Fibroblast of the aortic adventitia (primary cell): ENCODE measurements around the gene DNMT3L. TPM values are rescaled to one million over a fixed set of nuclear protein-coding genes. Genes with fewer than 3 reads are reported as not detected.
"Not testable (repeated sequence)": the region's sequence is repeated elsewhere in the genome, so short reads cannot be mapped to it uniquely, and the experiment has no call there.

Source experiments
- DNase-seq: peaks from one replicate; pipeline ENCODE4 v3.0.0-alpha.2; 2010; ENCODE audit warnings: low read depth
- H3K4me3 ChIP-seq: 2 replicates; pipeline ENCODE4 v1.5.1; 2011; ENCODE audit warnings: low read depth, mild to moderate bottlenecking, control low read depth, low read length, moderate library complexity
- CTCF ChIP-seq: IDR thresholded peaks from 2 replicates; pipeline ENCODE4 v1.5.1; 2011; ENCODE audit warnings: mild to moderate bottlenecking, low read length, control low read depth, inconsistent platforms; ENCODE audit not compliant: insufficient read depth
- total RNA-seq: library from RNA; depleted of rRNA; stranded (reverse); fragments of >200 nt; gene quantifications from 2 replicates; pipeline ENCODE4 v1.2.3, GENCODE V29; 2012; ENCODE audit warnings: low replicate concordance

The DNMT3L gene
- total RNA-seq, 1 donor, result not detected

GRCh38 chr21:44258056-44258725, 3.5 kb downstream of the DNMT3L start:
- no peak overlapping the region for H3K4me3 ChIP-seq
- no peak for TF ChIP-seq CTCF
- DNase-seq, result no peak

GRCh38 chr21:44255511-44255981, 6.2 kb downstream of the DNMT3L start:
- DNase-seq, result peak; percentile 11
- H3K4me3 ChIP-seq, result no peak overlapping the region
- TF ChIP-seq CTCF, result no peak

- H3K4me3 ChIP-seq, result no peak overlapping the region
- TF ChIP-seq CTCF, result no peak
- no peak for DNase-seq
Observed at GRCh38 chr21:44253832-44254710, 7.6 kb downstream of the DNMT3L start.

GRCh38 chr21:44249204-44250037, 12.3 kb downstream of the DNMT3L start:
- DNase-seq, H3K4me3 ChIP-seq: not testable (repeated sequence)

- not testable (repeated sequence) for DNase-seq, H3K4me3 ChIP-seq
Observed at GRCh38 chr21:44247904-44248303, 13.8 kb downstream of the DNMT3L start.

- H3K4me3 ChIP-seq, DNase-seq: not testable (repeated sequence)
Observed at GRCh38 chr21:44243980-44244379, 17.7 kb downstream of the DNMT3L start.

GRCh38 chr21:44241281-44241680, 20.4 kb downstream of the DNMT3L start:
- not testable (repeated sequence) for DNase-seq, H3K4me3 ChIP-seq

- DNase-seq, H3K4me3 ChIP-seq: not testable (repeated sequence)
Observed at GRCh38 chr21:44240842-44241241, 20.9 kb downstream of the DNMT3L start, which contains the start of gene ICOSLG. ICOSLG (minus strand) TSS chr21:44240943; CDS start chr21:44240817, 126 bp downstream.

- not testable (repeated sequence) for DNase-seq, H3K4me3 ChIP-seq
Observed at GRCh38 chr21:44240353-44240752, 21.3 kb downstream of the DNMT3L start.

GRCh38 chr21:44229561-44229960, 32.1 kb downstream of the DNMT3L start:
- not testable (repeated sequence) for DNase-seq, H3K4me3 ChIP-seq

- not testable (repeated sequence) for DNase-seq, H3K4me3 ChIP-seq
Observed at GRCh38 chr21:44228109-44228508, 33.6 kb downstream of the DNMT3L start.

GRCh38 chr21:44227614-44228013, 34.1 kb downstream of the DNMT3L start:
- not testable (repeated sequence) for H3K4me3 ChIP-seq, DNase-seq

- not testable (repeated sequence) for H3K4me3 ChIP-seq, DNase-seq
Observed at GRCh38 chr21:44225605-44226004, 36.1 kb downstream of the DNMT3L start.

GRCh38 chr21:44223334-44223733, 38.4 kb downstream of the DNMT3L start:
- DNase-seq, H3K4me3 ChIP-seq: not testable (repeated sequence)
